OCI-LY1 (cell line): ENCODE data around the gene CCNJL.

Source experiments
- H2AFZ ChIP-seq: fragments of 200-600 bp; sonication (generic), shearing (Covaris generic); 2 replicates; pipeline ENCODE4 v1.6.0; 2014; ENCODE audit warnings: antibody characterized with exemption, mild to moderate bottlenecking, low read length
- H3F3A ChIP-seq: fragments of 200-600 bp; sonication (generic), shearing (Covaris generic); 2 replicates; pipeline ENCODE4 v1.6.0; 2014; ENCODE audit warnings: mild to moderate bottlenecking, antibody characterized with exemption, low read length, moderate library complexity; ENCODE audit not compliant: insufficient read depth
- H3K27ac ChIP-seq: fragments of 200-600 bp; sonication (generic); 2 replicates; pipeline ENCODE4 v1.5.1; 2014; ENCODE audit warnings: low read length, mixed run types, mild to moderate bottlenecking, low read depth; ENCODE audit not compliant: poor library complexity, severe bottlenecking
- H3K27me3 ChIP-seq: fragments of 200-600 bp; sonication (generic); 2 replicates; pipeline ENCODE4 v1.6.0; 2014; ENCODE audit warnings: antibody characterized with exemption, mild to moderate bottlenecking, low read length, moderate library complexity; ENCODE audit not compliant: insufficient read depth
- H3K36me3 ChIP-seq: fragments of 200-600 bp; sonication (generic); 2 replicates; pipeline ENCODE4 v1.6.1; 2014; ENCODE audit warnings: mild to moderate bottlenecking, antibody characterized with exemption, low read length, moderate library complexity, mixed read lengths; ENCODE audit not compliant: insufficient read depth
- H3K4me1 ChIP-seq: fragments of 200-600 bp; sonication (generic); 2 replicates; pipeline ENCODE4 v1.5.1; 2014; ENCODE audit warnings: mild to moderate bottlenecking, low read length, moderate library complexity; ENCODE audit not compliant: insufficient read depth, severe bottlenecking
- H3K4me2 ChIP-seq: fragments of 200-600 bp; sonication (generic), shearing (Covaris generic); 2 replicates; pipeline ENCODE4 v1.6.1; 2014; ENCODE audit warnings: low read length
- H3K4me3 ChIP-seq: fragments of 200-600 bp; sonication (generic); 2 replicates; pipeline ENCODE4 v1.5.1; 2014; ENCODE audit warnings: low read length, low read depth, mild to moderate bottlenecking, mixed read lengths; ENCODE audit not compliant: poor library complexity, severe bottlenecking
- H3K79me2 ChIP-seq: fragments of 200-600 bp; shearing (Covaris generic); 2 replicates; pipeline ENCODE4 v1.6.1; 2016; ENCODE audit warnings: mixed run types, low read length, mixed read lengths; ENCODE audit not compliant: insufficient read depth
- H3K9ac ChIP-seq: fragments of 200-600 bp; sonication (generic), shearing (Covaris generic); 2 replicates; pipeline ENCODE4 v1.6.1; 2014; ENCODE audit warnings: mild to moderate bottlenecking, low read length, mixed read lengths
- H3K9me2 ChIP-seq: fragments of 200-600 bp; sonication (generic), shearing (Covaris generic); 2 replicates; pipeline ENCODE4 v1.6.1; 2014; ENCODE audit warnings: low read depth, mild to moderate bottlenecking, low read length, mixed read lengths
- H3K9me3 ChIP-seq: fragments of 200-600 bp; shearing (Covaris generic); 2 replicates; pipeline ENCODE4 v1.6.1; 2014; ENCODE audit warnings: low read length, mixed read lengths
- H4K20me1 ChIP-seq: fragments of 200-600 bp; sonication (generic), shearing (Covaris generic); 2 replicates; pipeline ENCODE4 v1.6.0; 2016; ENCODE audit warnings: mild to moderate bottlenecking, low read length; ENCODE audit not compliant: insufficient read depth
- CTCF ChIP-seq: fragments of 200-600 bp; sonication (generic), shearing (Covaris generic); IDR thresholded peaks from 2 replicates; pipeline ENCODE4 v1.5.1; 2017; ENCODE audit warnings: mild to moderate bottlenecking, antibody characterized with exemption, low read length, moderate library complexity, mixed read lengths
- EZH2 ChIP-seq: fragments of 200-600 bp; sonication (generic), shearing (Covaris generic); IDR thresholded peaks from 2 replicates; pipeline ENCODE4 v1.8.0; 2017; ENCODE audit warnings: borderline replicate concordance, mixed run types, mild to moderate bottlenecking, antibody characterized with exemption, low read length, moderate library complexity, mixed read lengths

CCNJL gene

GRCh38 chr5:160231783-160232342 lies 80.5 kb downstream of the CCNJL start:
- TF ChIP-seq EZH2: no peak
- no peak for TF ChIP-seq CTCF
- no peaks in the 10 kb centered on the region for H3K4me1 ChIP-seq
- H3K27ac ChIP-seq: no peak overlapping the region
- no peaks in the 10 kb centered on the region for H3K9me2 ChIP-seq
- no peaks in the 10 kb centered on the region for H3K36me3 ChIP-seq
- H3K9ac ChIP-seq: no peak overlapping the region
- no peak overlapping the region for H3K4me3 ChIP-seq
- H3K4me2 ChIP-seq: no peak overlapping the region
- H4K20me1 ChIP-seq: no peaks in the 10 kb centered on the region
- H3F3A ChIP-seq: no peaks in the 10 kb centered on the region
- no peaks in the 10 kb centered on the region for H3K9me3 ChIP-seq
- no peaks in the 10 kb centered on the region for H3K27me3 ChIP-seq
- H3K79me2 ChIP-seq: no peaks in the 10 kb centered on the region
- no peak overlapping the region for H2AFZ ChIP-seq

GRCh38 chr5:160230686-160231527 lies 81.5 kb downstream of the CCNJL start:
- H3K27ac ChIP-seq: no peak overlapping the region
- no peak overlapping the region for H2AFZ ChIP-seq
- H3K79me2 ChIP-seq: no peaks in the 10 kb centered on the region
- H3K9me2 ChIP-seq: no peaks in the 10 kb centered on the region
- no peaks in the 10 kb centered on the region for H3K9me3 ChIP-seq
- no peak overlapping the region for H3K4me2 ChIP-seq
- H3K9ac ChIP-seq: no peak overlapping the region
- H3K4me3 ChIP-seq: no peak overlapping the region
- H4K20me1 ChIP-seq: no peaks in the 10 kb centered on the region
- TF ChIP-seq EZH2 (no peak), CTCF (no peak)
- no peaks in the 10 kb centered on the region for H3K36me3 ChIP-seq
- no peaks in the 10 kb centered on the region for H3K4me1 ChIP-seq
- no peaks in the 10 kb centered on the region for H3F3A ChIP-seq
- no peaks in the 10 kb centered on the region for H3K27me3 ChIP-seq

- no peak within 1 kb of the TSS for H3K27ac ChIP-seq
Measured at GRCh38 chr5:160229190-160229742, 83.1 kb downstream of the CCNJL start, which contains the start of gene FABP6. FABP6 (plus strand) TSS chr5:160229506; CDS start chr5:160229558, 52 bp downstream.

More at GRCh38 chr5:160229190-160229742, 83.1 kb downstream of the CCNJL start, which contains the start of gene FABP6:
- Histone ChIP-seq H3K4me1 (no peaks in the 10 kb centered on the region), H3K9me2 (no peaks in the 10 kb centered on the region), H3K36me3 (no peaks in the 10 kb centered on the region), H3K79me2 (no peaks in the 10 kb centered on the region), H3K27me3 (no peaks in the 10 kb centered on the region), H3K9me3 (no peaks in the 10 kb centered on the region), H3F3A (no peaks in the 10 kb centered on the region), H3K9ac (no peak within 1 kb of the TSS), H2AFZ (no peak within 1 kb of the TSS), H3K4me2 (no peak within 1 kb of the TSS), H4K20me1 (no peaks in the 10 kb centered on the region), H3K4me3 (no peak within 1 kb of the TSS)
- TF ChIP-seq CTCF: no peak
- no peak for TF ChIP-seq EZH2
